PFSK-1 (cell line): ENCODE data around the gene GNB1.

Experiments
- FOXP2 ChIP-seq: optimal IDR thresholded peaks from 2 replicates; pipeline ENCODE3; 2011; ENCODE audit warnings: borderline replicate concordance, control low read depth, inconsistent platforms; ENCODE audit not compliant: insufficient read depth; ENCODE audit errors: extremely low read length, extremely low read depth
- POLR2AphosphoS5 ChIP-seq: IDR thresholded peaks from 2 replicates; pipeline ENCODE4 v1.6.1; 2012; ENCODE audit warnings: low read depth, mild to moderate bottlenecking, control low read depth, low read length, moderate library complexity
- SIN3A ChIP-seq: IDR thresholded peaks from 2 replicates; pipeline ENCODE4 v1.6.1; 2012; ENCODE audit warnings: mild to moderate bottlenecking, low read length, moderate library complexity, borderline replicate concordance; ENCODE audit not compliant: insufficient read depth
- TAF1 ChIP-seq: IDR thresholded peaks from 2 replicates; pipeline ENCODE4 v1.6.1; 2012; ENCODE audit warnings: low read length, control low read depth, borderline replicate concordance; ENCODE audit not compliant: insufficient read depth
- TF ChIP-seq, protein P1 (sequence below), 2 experiments: IDR thresholded peaks; 2 replicates each; pipeline versions ENCODE4 v1.6.1 to v1.8.0; 2011 to 2012; ENCODE audit warnings: low read depth in 2 of 2, low read length in 2 of 2, control low read depth in 1 of 2, inconsistent platforms in 1 of 2, mild to moderate bottlenecking in 1 of 2, moderate library complexity in 1 of 2; ENCODE audit not compliant: insufficient read depth in 1 of 2

DNA sequence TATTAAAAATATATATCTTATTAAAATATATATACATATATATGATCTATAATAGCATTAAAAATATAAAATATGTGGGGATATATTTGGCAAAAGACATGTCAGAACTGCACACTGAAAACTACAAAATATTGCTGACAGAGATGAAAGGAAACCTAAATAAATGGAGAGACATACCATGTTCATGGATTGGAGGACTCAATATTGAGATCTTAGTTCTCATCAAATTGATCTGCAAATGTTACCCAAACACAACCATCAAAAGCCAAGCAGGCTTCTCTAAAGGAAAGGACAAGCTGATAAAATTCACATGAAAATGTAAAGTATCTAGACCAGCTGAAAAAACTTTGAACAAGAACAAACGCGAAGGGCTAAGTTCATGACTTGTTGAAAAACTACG lies 119.8 kb downstream of the GNB1 start:
- TF ChIP-seq TAF1 (no peak), POLR2AphosphoS5 (no peak), SIN3A (no peak), FOXP2 (no peak)
- TF ChIP-seq, protein P1, sequence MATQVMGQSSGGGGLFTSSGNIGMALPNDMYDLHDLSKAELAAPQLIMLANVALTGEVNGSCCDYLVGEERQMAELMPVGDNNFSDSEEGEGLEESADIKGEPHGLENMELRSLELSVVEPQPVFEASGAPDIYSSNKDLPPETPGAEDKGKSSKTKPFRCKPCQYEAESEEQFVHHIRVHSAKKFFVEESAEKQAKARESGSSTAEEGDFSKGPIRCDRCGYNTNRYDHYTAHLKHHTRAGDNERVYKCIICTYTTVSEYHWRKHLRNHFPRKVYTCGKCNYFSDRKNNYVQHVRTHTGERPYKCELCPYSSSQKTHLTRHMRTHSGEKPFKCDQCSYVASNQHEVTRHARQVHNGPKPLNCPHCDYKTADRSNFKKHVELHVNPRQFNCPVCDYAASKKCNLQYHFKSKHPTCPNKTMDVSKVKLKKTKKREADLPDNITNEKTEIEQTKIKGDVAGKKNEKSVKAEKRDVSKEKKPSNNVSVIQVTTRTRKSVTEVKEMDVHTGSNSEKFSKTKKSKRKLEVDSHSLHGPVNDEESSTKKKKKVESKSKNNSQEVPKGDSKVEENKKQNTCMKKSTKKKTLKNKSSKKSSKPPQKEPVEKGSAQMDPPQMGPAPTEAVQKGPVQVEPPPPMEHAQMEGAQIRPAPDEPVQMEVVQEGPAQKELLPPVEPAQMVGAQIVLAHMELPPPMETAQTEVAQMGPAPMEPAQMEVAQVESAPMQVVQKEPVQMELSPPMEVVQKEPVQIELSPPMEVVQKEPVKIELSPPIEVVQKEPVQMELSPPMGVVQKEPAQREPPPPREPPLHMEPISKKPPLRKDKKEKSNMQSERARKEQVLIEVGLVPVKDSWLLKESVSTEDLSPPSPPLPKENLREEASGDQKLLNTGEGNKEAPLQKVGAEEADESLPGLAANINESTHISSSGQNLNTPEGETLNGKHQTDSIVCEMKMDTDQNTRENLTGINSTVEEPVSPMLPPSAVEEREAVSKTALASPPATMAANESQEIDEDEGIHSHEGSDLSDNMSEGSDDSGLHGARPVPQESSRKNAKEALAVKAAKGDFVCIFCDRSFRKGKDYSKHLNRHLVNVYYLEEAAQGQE (IDR thresholded peaks at IDR 0.05; ENCODE audit: insufficient read depth in 1 of 2, low read depth in 2 of 2, low read length in 2 of 2): no peak
